ENCODE data around the gene TRPC3.

TRPC3 gene

DNA sequence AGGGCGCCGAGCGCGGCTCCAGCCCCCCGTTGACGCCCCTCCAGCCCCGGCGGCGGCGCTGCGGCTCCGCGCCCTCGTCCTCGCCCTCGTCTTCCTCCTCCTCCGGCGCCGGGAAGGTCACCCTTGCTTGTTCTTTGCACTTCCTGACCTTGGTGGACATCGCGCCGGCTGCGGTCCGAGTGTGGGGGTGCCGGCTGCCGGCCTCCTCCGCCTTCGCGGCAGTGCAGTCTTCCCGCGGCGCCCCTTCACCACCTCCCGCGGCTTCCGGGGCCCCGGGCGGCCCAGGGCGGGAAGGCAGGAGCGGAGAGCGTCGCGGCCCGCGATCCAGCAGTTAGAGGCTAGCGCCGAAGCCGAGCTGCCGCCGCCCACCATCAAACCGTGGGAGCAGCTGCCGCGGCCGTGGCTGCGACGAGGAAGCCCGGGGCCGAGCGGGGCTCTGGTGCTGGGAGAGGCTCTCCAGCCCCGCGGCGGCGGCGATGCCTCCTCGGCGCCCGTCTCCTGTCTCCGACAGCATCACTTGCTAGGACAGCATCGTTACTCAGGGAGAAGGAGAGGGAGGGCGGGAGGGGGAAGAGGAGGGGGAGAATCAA is at the start of gene TRPC3:
Gene TRPC3, minus strand, starts transcription at position 540 of the 590 bp plus-strand sequence. Its CDS starts 380 bp downstream, at position 160.
- DNase-seq (ENCODE audit: low read depth, low spot score): no peak
- H3K27ac ChIP-seq: no peak within 1 kb of the TSS

DNA sequence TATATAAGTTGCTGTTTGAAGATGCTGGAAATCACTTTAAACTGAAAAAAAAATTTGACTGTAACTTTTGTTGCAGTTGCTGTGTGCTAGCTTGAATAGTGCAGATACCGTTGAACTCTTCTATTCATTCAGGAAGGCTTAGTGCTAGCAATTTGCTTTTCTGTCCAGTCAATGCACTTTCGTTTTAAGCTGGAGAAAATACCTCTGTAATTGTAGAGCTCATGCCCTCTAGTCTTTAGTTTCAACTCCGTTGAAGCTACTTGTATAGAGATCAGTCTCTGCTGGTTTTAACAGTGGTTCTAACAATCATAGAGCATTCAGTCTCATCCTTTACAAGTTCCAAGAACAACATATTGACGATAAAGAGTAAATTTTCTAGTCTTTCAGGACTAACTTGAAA is 49.0 kb upstream of the TRPC3 start:
- no peak for DNase-seq (ENCODE audit: low read depth, low spot score)
- no peak overlapping the region for H3K27ac ChIP-seq

DNA sequence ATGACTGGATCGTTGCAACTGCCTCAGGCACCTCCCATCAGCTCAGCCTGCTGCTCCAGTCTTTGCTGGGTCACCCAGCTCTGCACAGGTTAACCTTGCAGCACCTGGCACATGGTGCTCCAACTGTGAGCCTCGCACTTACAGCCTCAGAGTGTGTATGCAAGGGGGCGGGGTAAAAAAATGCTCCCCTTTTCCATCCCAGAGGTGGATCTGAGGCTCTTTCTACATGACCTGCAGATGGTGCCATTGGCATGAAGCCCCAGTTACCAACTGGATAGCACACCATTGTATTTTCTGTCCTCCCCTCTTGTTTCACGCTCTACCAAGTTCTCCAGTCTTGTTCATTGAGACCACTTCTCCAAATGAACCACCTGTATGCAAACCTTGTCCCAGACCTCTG is 46.2 kb upstream of the TRPC3 start:
- H3K27ac ChIP-seq: no peak overlapping the region
- no peak for DNase-seq (ENCODE audit: low read depth, low spot score)

DNA sequence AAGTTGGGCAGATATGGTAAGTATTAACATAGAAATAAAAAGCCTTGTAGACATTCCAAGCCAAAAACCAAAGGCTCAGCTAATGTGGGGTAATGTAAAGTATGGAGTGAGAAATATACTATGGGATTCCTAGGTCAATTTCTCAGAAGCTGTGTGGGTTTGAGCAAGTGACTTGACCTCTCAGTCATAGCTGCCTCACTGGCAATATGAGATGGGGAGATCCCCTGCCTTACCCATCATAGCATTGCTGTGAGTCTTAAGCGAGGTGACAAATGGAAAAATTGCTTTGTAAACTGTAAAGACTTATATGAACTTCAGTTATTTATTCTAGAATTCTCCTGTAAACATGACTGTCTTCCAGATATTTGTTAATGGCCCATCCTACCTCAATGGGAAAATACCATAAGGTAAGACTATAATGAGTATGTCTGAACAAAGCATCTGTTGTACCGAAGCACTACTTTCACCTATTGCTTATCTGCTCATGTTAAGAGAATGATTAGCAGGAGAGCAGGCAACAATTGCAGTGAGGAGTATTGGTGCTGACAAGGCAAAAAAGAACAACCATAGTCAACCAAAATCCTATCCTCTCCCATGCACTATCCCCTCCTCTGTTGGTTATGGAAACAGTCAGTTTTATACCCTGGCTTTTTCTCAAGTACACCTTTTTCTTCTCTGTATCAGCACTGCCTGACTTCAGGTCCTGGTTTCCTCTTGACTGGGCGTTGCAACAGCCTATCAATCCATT is 44.1 kb upstream of the TRPC3 start:
- no peak for DNase-seq (ENCODE audit: low read depth, low spot score)
- no peak overlapping the region for H3K27ac ChIP-seq

GRCh38 chr4:121991968-121992367 is 40.1 kb upstream of the TRPC3 start:
- H3K27ac ChIP-seq: no peak overlapping the region
- DNase-seq (ENCODE audit: low read depth, low spot score): no peak

- DNase-seq (ENCODE audit: low read depth, low spot score): no peak
- no peak overlapping the region for H3K27ac ChIP-seq
Measured at GRCh38 chr4:121990489-121990888, 38.6 kb upstream of the TRPC3 start.

- DNase-seq (ENCODE audit: low read depth, low spot score): no peak
- no peak overlapping the region for H3K27ac ChIP-seq
Measured at GRCh38 chr4:121989715-121990114, 37.9 kb upstream of the TRPC3 start.

- no peak for DNase-seq (ENCODE audit: low read depth, low spot score)
- H3K27ac ChIP-seq: no peak overlapping the region
Measured at GRCh38 chr4:121988950-121989349, 37.1 kb upstream of the TRPC3 start.

- no peak overlapping the region for H3K27ac ChIP-seq
- DNase-seq (ENCODE audit: low read depth, low spot score): no peak
Measured at GRCh38 chr4:121980643-121981042, 28.8 kb upstream of the TRPC3 start.

DNA sequence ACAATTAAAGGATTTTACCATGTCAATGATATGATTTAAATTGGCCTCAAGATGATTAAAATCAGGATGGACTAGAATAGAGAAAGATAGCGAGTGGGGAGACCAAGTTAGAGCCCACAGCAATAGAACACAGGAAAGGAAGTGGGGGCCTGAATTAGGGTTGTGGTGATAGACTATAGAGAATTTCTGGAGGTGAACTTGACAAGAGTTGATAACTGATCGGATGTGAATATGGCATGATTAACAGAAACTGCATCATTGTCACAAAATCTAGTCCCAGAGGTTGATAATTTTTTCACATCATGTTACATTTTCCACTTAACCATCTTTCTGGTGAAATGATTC is 26.3 kb upstream of the TRPC3 start:
- H3K27ac ChIP-seq: no peak overlapping the region
- no peak for DNase-seq (ENCODE audit: low read depth, low spot score)

- no peak for DNase-seq (ENCODE audit: low read depth, low spot score)
- H3K27ac ChIP-seq: no peak overlapping the region
Measured at GRCh38 chr4:121977251-121978171, 25.7 kb upstream of the TRPC3 start.

DNA sequence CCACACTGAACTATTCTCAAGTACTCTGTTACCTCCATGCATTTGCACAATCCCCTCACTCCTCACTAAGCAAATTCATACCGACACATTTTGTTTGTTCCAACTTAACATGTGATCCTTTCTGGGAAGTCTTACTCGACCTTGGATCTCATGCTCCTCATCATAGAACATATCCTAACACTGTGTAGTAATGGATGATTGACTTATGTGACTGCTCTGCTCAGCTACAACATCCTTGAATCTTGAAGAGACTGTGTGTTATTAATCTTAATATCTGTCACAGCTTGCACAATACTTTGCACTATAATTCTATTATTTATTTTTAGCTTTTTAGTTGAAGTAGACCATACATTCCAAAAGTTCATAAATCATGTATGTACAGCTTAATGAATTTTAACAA is 23.9 kb upstream of the TRPC3 start:
- DNase-seq (ENCODE audit: low read depth, low spot score): no peak
- no peak overlapping the region for H3K27ac ChIP-seq

DNA sequence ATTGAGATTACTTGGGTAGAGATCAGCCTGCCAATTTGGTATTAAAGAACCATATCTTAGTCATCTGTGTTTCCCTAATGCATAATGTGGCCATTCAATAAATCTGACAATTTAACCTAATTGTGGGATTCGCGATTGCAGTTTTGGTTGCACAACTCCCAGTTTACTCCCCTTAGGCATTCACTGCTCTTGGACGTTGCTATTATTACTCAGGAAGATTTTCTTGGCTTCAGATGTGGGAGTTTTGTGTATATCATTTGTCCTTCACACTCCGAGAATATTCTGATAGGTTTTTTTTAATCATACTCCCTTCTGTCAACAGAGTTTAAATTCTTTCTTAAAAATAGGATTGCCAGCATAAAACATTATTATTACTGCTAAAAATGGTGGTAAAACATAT is 22.0 kb upstream of the TRPC3 start:
- no peak for DNase-seq (ENCODE audit: low read depth, low spot score)
- H3K27ac ChIP-seq: no peak overlapping the region

DNA sequence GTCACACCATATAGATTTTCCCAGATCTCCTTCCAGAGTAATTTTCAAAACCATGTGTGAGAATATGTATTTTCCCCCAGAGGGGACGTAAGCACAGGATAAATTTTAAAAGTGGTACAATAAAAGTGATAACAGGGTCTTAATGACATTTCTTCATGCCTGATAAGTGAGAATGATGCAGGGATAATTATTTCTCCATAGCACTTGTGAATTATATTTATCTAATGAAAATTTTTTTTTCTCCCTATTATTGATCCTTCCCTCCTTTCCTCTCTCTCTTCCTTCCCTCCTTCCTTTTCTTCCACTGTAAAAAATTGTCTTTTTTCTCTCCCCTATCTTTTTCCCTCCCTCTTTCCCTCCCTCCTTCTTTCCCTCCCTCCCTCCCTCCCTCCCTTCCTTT is 17.0 kb upstream of the TRPC3 start:
- no peak for DNase-seq (ENCODE audit: low read depth, low spot score)
- no peak overlapping the region for H3K27ac ChIP-seq

GRCh38 chr4:121964958-121965357 is 13.1 kb upstream of the TRPC3 start:
- no peak overlapping the region for H3K27ac ChIP-seq
- no peak for DNase-seq (ENCODE audit: low read depth, low spot score)

DNA sequence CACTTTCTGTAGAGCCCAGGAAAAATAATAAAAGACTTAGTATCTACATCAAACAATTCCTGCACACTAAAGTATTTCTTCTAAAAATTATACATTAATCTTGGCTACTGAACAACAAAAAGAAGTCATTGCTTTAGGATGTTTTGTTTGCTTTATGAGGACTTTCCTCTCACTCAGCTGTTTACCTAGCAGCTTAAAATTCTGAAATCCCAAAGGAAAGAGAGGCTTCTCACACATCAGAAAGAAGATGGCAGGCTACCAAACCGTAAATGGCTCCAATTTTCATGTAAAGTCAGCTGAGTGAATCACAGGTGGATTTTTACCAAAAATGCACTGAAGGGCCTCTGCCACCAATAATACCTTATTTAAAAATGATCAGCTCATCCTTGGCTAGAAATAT is 9.0 kb upstream of the TRPC3 start:
- no peak overlapping the region for H3K27ac ChIP-seq
- DNase-seq (ENCODE audit: low read depth, low spot score): no peak

DNA sequence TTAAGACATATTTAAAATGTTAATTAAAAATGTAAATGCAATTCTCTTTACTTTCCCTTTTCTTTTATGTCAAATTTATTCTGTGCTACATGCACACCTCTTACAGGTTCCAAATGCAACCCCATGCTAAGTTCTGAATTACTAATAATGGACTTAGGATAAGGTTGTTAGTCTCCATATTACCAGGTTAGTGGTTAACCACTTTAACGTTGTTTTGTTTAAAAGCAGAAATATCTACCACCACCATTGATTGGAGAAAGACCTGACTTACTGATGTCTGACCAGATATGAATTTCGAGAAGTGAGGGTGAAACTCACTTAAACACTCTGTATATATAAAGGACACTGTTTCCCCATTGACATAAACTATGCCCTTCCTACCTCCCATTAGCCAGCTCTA is 6.9 kb upstream of the TRPC3 start:
- DNase-seq (ENCODE audit: low read depth, low spot score): no peak
- no peak overlapping the region for H3K27ac ChIP-seq

DNA sequence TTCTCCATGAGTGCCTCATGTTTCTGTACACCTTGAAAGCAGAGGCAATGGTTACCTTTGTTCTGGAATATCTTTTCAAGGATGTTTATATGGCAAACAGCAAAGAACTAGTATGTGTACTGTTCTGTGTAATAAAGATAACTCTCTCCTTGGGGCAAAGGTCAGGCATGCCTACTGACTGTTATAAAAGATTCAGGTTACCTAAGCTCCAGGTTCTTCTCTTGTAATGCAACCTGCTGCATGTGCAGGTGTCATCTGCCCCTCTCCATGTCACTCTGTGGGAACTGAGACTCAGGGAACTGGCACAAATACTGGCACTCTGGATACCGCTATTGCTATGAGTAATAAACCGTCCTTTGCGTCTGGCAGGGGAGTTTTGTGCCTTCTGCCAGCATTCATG is 5.4 kb upstream of the TRPC3 start:
- H3K27ac ChIP-seq: no peak overlapping the region
- DNase-seq (ENCODE audit: low read depth, low spot score): no peak

DNA sequence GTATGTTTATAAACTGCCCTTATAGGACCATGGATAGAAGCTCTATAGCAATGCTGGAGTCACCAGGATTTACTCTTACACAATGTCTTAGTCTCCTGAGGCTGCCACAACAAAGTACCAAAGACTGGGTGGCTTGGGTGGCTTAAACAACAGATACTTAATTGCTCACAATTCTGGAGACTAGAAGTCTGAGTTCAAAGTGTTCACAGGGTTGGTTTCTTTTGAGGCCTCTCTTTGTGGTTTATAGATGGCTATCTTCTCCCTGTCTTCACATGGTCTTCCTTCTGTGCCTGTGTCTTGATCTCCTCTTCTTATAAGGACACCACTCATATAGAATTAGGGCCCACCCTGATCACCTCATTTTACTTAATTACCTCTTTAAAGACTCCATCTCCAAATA is 2.0 kb upstream of the TRPC3 start:
- H3K27ac ChIP-seq: no peak overlapping the region
- no peak for DNase-seq (ENCODE audit: low read depth, low spot score)

- no peak overlapping the region for H3K27ac ChIP-seq
- DNase-seq (ENCODE audit: low read depth, low spot score): no peak
Measured at GRCh38 chr4:121952290-121952689, 430 bp upstream of the TRPC3 start.
